BE2C (cell line): Measurements from ENCODE around the gene TECPR2.

Source experiments
- DNase-seq: peaks from one replicate; pipeline ENCODE4 v3.0.0-alpha.2; 2020
- H3K27me3 ChIP-seq: fragments of 250-450 bp; sonication (Bioruptor Pico); 2 replicates; pipeline ENCODE4 v1.5.1; 2020; ENCODE audit warnings: mild to moderate bottlenecking
- H3K36me3 ChIP-seq: fragments of 250-450 bp; sonication (Bioruptor Pico); 2 replicates; pipeline ENCODE4 v1.5.1; 2020; ENCODE audit warnings: mild to moderate bottlenecking
- H3K4me1 ChIP-seq: fragments of 250-450 bp; sonication (Bioruptor Pico); 2 replicates; pipeline ENCODE4 v1.5.1; 2020
- H3K4me3 ChIP-seq: 2 replicates; pipeline ENCODE4 v1.5.1; 2011; ENCODE audit warnings: low read depth, low read length
- H3K9me3 ChIP-seq: fragments of 250-450 bp; sonication (Bioruptor Pico); 2 replicates; pipeline ENCODE4 v1.5.1; 2020
- CTCF ChIP-seq: IDR thresholded peaks from 2 replicates; pipeline ENCODE4 v1.5.1; 2012; ENCODE audit warnings: mild to moderate bottlenecking, low read depth, low read length

The TECPR2 gene

DNA sequence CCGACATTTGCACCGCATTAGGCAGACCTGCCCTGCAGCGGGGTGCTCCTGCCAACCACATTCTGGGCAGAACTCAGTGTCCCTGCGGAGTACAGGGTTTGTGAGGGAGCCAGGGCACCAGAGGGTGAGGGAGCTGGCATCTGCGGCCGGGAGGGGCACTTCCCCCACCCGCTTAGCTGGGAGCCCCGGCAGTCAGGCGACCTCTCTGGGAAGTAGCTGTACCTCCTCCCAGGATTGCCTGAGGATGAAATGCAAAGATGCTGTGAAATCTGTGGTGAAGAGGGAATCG, 88.3 kb downstream of the TECPR2 start:
- Histone ChIP-seq H3K4me3 (no peak overlapping the region), H3K36me3 (0 out of 2 replicates have a peak, but pooled peaks cover 6% of the 10 kb centered on the region), H3K27me3 (no peaks in the 10 kb centered on the region), H3K9me3 (no peaks in the 10 kb centered on the region), H3K4me1 (no peaks in the 10 kb centered on the region)
- no peak for DNase-seq
- no peak for TF ChIP-seq CTCF

- H3K4me1 ChIP-seq = no peaks in the 10 kb centered on the region
- DNase-seq = no peak
- H3K9me3 ChIP-seq = no peaks in the 10 kb centered on the region
- no peaks in the 10 kb centered on the region for H3K27me3 ChIP-seq
- no peak for TF ChIP-seq CTCF
- no peak overlapping the region for H3K4me3 ChIP-seq
- 0 out of 2 replicates have a peak, but pooled peaks cover 6% of the 10 kb centered on the region for H3K36me3 ChIP-seq
These were observed 89.6 kb downstream of the TECPR2 start for GRCh38 chr14:102452302-102452701.

- H3K36me3 ChIP-seq = 0 out of 2 replicates have a peak, but pooled peaks cover 6% of the 10 kb centered on the region
- H3K4me1 ChIP-seq = no peaks in the 10 kb centered on the region
- no peak overlapping the region for H3K4me3 ChIP-seq
These were observed 92.0 kb downstream of the TECPR2 start for GRCh38 chr14:102454711-102455110.

GRCh38 chr14:102457509-102457908, 94.8 kb downstream of the TECPR2 start:
- no peaks in the 10 kb centered on the region for H3K27me3 ChIP-seq
- H3K4me1 ChIP-seq = no peaks in the 10 kb centered on the region

More at GRCh38 chr14:102454711-102455110, 92.0 kb downstream of the TECPR2 start:
- DNase-seq = peak; percentile 33
- no peak for TF ChIP-seq CTCF
- H3K9me3 ChIP-seq = no peaks in the 10 kb centered on the region
- H3K27me3 ChIP-seq = no peaks in the 10 kb centered on the region

DNA sequence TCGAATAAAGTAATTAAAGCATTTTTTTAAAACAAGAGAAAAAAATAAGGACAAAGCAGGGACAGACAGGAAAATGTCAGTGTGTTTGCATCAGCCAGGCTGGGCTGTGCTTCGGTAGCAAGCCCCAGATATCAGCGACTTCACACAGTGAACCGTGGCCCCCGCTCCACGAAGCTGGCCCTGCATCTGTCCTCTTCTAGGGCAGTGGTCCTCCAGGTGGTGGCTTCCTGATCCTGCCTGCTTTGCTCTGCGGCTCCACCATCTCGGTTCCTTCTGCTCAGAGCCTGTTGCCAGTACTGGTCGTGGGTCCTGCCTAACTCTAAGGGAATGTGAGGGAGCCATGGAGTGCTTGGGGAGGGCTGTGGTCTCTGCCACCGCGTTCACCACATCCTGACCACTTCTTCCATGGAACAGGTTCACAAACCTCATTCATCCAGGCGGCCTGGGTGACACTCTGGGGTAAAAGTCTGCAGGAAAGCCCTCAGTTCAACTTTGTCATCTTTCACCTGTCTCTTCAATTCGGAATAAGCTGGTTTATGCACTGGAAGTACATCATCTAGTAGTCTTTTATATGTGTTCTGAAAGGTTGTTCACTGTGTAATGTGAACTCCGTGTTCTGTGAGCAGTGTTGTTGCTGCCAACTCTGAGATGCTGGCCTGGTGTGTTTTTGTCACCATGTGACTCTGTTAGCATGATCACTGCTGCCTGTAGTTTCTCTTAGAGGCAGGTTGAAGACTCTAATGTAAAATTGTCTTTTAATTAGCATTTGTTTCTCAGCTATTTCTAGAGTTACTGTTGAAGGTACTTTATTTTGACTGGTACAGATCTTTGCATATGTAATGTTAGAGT, 99.0 kb downstream of the TECPR2 start:
- Histone ChIP-seq H3K4me1 (no peaks in the 10 kb centered on the region), H3K9me3 (no peaks in the 10 kb centered on the region), H3K4me3 (no peak overlapping the region), H3K27me3 (no peaks in the 10 kb centered on the region), H3K36me3 (no peaks in the 10 kb centered on the region)
- DNase-seq = no peak
- no peak for TF ChIP-seq CTCF

More at GRCh38 chr14:102457509-102457908, 94.8 kb downstream of the TECPR2 start:
- Histone ChIP-seq H3K9me3 (no peaks in the 10 kb centered on the region), H3K4me3 (no peak overlapping the region), H3K36me3 (no peaks in the 10 kb centered on the region)
- DNase-seq = no peak
- TF ChIP-seq CTCF = no peak

- TF ChIP-seq CTCF = no peak
- no peaks in the 10 kb centered on the region for H3K36me3 ChIP-seq
- H3K9me3 ChIP-seq = no peaks in the 10 kb centered on the region
- H3K4me3 ChIP-seq = no peak overlapping the region
- H3K4me1 ChIP-seq = no peaks in the 10 kb centered on the region
- DNase-seq = no peak
- no peaks in the 10 kb centered on the region for H3K27me3 ChIP-seq
These were observed 99.7 kb downstream of the TECPR2 start for GRCh38 chr14:102462391-102462790.
